ENCODE measurements around the gene KRTCAP2.

DNA sequence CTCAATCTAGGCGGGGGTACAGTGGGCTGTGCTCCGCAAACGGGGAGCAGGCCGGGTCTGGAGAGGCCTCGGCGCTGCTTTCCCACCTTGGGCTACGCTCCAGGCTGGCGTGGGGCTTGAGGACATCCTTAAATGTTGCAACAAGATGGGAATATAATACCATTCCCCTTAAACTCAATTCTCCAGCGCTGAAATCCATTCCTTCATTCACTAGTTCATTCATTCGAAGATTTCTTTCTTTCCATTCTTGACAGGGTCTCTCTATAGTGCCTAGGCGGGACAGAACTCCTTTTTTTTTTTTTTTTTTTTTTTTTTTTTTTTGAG lies 32.5 kb downstream of the KRTCAP2 start:
- TF ChIP-seq CTCF (IDR thresholded peaks at IDR 0.05) (no peak), POLR2AphosphoS5 (IDR thresholded peaks at IDR 0.05) (no peak), POLR2A (IDR thresholded peaks at IDR 0.05) (no peak), EP300 (IDR thresholded peaks at IDR 0.05) (no peak)
